DMS79 (cell line): Measurements from ENCODE around the gene CNNM2.

Experiments
- DNase-seq: peaks from one replicate; lab custom pipeline; 2025; lab: John Stamatoyannopoulos, UW

Gene CNNM2

DNA sequence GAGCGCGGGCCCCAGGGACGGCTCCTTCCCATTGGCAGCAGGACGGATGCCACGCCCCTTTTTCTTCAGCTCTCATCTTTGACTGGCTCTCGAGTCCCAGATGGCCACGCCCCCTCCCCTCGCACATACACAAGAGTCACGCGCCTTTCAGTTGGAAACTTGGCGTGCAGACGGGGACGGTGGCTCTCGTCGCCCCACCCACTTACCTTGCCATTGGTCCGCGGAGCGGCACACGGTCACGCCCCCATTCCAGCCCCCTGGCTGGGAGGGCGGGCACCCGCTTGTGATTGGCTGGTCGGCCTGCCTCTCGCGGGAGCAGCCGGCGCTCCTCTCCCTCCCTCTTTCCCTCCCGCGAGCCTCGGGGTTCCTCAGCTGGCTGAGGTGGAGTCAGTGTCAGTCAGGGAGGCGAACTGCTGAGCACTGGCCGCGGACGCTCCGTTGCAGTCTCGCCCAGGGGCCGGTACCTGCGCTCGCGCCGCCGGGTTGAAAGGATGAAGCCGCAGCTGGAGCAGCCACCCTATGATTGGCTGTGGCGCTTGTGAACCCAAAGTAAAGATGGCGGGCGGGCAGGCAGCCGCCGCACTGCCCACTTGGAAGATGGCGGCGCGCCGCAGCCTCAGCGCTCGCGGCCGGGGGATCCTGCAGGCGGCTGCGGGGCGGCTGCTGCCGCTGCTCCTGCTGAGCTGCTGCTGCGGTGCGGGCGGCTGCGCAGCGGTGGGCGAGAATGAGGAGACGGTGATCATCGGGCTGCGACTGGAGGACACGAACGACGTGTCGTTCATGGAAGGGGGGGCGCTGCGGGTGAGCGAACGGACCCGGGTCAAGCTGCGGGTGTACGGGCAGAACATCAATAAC is at the start of gene CNNM2:
CNNM2 (plus strand) TSS at position 333 of the 855 bp plus-strand sequence; CDS start at position 520, 187 bp downstream.
- DNase-seq, result peak; percentile 94

DNA sequence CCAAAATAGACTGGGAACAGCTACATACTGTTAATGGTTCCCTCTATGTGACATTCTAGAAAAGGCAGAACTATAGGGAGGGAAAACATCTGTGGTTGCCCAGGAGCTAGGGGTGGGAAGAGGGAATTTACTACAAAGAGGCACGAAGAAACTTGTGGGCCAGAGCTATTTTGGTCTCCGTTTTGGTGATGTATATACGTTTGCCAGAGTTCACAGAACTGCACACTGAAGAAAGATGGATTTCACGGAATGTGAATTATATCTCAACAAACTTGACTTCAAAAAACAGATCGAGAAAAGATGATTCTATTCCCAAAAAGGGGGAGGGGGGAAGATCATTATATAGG is 49.2 kb upstream of the CNNM2 start:
- DNase-seq, result no peak

GRCh38 chr10:102869258-102870198 is 48.6 kb upstream of the CNNM2 start, which contains the start of gene AS3MT:
TSS of gene AS3MT (plus strand) at chr10:102869470. CDS start at chr10:102869593, 123 bp downstream.
- DNase-seq, result peak; percentile 34

- DNase-seq, result no peak
Measured at GRCh38 chr10:102870221-102870620, 47.9 kb upstream of the CNNM2 start.

DNA sequence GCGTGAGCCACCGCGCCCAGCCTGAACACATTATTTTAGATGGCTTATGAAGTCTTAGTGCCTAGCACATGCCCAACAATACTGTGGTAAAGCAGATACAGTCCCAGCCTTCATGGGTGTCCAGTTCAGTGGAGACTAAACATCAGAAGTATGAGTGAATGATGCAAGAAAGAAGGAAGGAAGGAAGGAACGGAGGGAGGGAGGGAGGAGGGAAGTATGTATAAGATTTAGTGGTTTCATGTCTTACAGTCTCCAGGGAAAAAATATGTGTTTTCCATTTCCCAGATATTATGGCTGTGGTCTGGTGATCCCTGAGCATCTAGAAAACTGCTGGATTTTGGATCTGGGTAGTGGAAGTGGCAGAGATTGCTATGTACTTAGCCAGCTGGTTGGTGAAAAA is 45.9 kb upstream of the CNNM2 start:
- no peak for DNase-seq

DNA sequence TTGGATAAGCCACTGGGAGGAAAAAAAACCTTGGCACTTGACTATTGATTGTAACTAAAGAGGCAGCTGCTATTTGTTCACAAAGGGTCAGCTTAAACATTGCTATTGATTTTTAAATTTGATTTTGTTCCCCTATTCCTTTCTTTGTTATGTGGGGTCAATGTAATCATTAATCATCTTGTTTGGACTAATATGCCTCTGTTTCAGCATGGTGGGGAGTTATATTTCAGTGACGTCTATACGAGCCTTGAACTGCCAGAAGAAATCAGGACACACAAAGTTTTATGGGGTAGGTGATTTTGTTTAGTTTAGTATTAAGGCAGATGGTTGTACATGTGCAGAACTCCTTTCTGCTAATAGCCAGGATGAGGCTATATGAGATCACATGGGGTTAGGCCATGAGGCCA is 41.3 kb upstream of the CNNM2 start:
- DNase-seq, result no peak

- no peak for DNase-seq
Measured at GRCh38 chr10:102878629-102879028, 39.5 kb upstream of the CNNM2 start.

DNA sequence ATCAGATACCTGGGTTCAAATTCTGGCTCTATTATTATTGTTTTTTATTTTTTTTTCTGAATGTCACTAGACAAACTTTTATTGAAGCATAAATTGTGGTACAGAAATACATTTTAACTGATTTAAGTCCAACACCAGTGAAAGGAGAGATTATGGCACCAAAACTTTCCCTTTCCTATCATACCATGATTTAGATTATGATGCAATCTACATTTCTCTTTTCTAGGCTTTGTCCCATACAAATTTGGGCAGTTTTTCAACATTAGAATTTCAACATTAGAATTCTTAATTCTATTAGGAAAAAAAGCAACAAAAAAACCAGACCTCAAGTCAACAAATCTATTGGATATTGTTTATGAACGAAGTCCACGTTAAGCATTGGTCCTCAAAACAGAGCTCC is 37.8 kb upstream of the CNNM2 start:
- DNase-seq, result no peak

DNA sequence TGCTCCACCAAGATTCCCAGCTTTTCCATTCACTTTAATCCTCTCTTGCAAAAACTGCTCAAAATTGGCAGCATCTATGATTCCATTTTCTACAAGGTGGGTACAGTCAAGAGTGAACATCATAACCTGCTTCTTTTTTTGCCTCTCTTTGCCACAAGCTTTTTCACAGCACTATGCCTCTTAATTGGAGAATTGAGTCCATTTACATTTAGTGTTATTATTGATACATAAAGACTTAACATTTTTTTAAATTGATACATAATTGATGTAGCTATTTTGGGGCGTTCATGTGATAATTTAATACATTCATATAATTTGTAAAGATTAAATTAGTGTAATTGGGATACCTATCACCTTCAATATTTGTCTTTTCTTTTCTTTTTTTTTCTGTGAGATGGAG is 30.0 kb upstream of the CNNM2 start:
- no peak for DNase-seq

DNA sequence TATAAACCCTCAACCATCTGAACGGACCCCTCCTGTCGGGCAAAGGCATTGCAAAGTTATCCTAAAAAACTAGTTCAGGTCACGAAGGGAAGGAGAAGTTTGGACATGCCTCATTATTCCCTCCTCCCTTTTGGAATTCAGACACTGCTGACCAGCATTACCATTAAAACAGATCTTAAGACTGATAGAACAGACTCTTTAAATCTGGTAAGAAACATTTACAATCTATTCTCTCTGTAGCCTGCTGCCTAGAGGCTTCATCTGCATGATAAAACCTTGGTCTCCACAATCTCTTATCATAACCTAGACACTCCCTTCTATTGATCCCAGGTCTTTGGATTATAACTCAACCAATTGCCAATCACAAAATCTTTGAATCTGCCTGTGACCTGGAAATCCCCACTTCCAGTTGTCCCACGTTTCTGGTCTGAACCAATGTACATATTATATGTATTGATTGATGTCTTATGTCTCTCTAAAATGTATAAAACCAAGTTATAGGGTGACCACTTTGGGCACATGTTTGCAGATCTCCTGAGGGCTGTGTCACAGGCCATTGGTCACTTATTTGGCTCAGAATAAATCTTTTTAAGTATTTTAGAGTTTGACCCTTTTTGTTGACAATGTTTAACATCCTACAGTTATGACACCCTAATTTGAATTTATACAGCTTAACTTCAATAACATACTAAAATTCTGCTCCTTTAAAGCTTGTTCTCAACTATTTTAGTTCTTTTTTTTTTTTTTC is 23.5 kb upstream of the CNNM2 start:
- DNase-seq, result no peak

DNA sequence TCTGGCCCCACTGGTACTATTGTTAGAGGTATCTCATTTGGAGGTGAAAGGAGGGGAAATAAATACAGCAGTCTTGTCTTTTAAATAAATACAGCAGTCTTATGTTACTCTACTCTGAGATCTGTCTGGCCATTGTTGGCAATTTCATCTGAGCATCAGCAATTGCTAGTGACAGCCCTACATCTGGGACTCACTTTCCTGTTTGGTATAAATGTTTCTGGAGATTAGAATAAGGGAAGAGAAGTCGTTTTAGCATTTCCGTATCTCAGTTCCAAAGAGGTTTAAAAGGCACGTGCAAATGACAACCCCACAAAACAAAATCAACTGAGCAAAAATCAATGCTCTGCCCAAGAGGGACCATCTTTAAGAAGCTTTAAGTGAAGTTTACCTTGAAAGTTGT is 18.1 kb upstream of the CNNM2 start:
- DNase-seq, result no peak

DNA sequence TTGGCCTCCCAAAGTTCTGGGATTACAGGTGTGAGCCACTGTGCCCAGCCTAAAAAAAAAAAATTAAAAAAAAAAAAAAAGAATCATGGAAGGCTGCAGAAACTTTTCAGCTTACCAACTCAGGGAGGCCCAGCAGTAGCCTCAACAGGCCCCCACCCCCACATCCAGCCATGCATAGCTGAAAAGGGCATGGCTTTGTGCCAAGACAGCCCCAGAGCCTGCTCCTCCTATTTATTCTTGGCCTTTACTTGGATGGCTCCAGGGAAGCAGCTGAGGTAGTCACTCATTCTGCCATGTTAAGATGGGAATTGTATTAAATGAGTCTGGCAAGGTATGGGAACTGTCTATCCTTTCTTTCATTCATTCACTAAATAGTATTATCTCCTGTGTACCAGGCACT is 13.7 kb upstream of the CNNM2 start:
- no peak for DNase-seq

- DNase-seq, result no peak
Measured at GRCh38 chr10:102906507-102906906, 11.6 kb upstream of the CNNM2 start.

DNA sequence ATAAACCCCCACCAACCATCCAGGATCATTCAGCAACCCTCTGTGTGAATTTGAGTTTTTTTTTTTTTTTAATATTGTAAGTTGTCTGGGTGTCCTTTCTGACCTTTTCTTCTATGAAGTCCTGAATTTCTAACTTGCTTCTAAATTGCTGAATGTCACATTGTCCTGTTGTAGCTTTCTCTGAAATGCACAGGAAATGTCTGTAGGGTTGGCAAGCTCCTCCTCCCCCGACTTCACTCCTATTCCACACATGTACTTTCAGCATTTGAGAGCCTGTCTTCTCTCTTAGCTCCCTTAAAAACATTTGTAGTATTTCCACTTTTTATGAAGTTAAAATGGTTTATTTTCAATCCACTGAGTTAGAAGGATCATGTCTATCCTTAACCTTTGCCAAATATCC is 3.3 kb upstream of the CNNM2 start:
- no peak for DNase-seq

GRCh38 chr10:102916173-102916572 is 1.9 kb upstream of the CNNM2 start:
- no peak for DNase-seq

DNA sequence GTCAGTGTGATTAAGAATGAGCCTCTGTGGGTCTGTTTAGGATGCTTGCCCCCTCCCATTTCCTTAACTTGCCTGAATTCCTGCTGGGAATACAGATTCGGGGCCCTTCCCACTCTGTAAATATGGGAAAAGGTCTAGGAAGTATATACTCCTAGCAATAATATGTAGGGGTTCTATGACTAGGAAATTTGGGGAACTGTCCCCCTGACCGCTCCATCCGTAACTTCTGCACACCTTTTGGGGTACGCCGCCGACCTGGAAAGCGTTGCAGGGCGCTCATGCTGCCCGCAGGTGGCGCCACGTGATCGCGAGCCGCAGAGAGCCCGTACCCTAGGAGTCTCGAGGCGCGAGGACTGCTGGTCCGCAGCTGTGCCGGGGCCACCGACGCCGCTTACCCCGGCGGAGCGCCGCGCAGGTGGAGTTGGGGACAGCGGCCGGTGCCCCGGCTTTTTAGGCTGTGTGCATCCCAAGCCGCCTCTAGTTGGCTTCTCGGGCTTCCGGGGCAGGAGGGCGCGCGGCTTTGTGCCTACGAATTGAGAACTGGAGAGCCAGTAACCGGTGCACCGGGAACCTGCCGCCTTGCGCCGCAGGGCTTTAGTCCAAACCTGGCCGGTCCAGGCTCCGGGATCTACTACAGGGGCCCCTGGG is 656 bp upstream of the CNNM2 start:
- no peak for DNase-seq

- no peak for DNase-seq
Measured at GRCh38 chr10:102918817-102919245, 737 bp downstream of the CNNM2 start.

DNA sequence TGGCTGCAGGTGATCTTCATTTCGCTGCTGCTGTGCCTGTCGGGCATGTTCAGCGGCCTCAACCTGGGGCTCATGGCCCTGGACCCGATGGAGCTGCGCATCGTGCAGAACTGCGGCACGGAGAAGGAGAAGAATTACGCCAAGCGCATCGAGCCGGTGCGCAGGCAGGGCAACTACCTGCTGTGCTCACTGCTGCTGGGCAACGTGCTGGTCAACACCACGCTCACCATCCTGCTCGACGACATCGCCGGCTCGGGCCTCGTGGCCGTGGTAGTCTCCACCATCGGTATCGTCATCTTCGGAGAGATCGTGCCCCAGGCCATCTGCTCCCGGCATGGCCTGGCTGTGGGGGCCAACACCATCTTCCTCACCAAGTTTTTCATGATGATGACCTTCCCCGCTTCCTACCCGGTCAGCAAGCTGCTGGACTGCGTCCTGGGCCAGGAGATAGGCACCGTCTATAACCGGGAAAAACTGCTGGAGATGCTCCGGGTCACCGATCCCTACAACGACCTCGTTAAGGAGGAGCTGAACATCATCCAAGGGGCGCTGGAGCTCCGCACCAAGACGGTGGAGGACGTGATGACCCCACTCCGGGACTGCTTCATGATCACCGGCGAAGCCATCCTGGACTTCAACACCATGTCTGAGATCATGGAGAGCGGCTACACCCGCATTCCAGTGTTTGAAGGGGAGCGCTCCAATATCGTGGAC is 1.3 kb downstream of the CNNM2 start:
- no peak for DNase-seq

DNA sequence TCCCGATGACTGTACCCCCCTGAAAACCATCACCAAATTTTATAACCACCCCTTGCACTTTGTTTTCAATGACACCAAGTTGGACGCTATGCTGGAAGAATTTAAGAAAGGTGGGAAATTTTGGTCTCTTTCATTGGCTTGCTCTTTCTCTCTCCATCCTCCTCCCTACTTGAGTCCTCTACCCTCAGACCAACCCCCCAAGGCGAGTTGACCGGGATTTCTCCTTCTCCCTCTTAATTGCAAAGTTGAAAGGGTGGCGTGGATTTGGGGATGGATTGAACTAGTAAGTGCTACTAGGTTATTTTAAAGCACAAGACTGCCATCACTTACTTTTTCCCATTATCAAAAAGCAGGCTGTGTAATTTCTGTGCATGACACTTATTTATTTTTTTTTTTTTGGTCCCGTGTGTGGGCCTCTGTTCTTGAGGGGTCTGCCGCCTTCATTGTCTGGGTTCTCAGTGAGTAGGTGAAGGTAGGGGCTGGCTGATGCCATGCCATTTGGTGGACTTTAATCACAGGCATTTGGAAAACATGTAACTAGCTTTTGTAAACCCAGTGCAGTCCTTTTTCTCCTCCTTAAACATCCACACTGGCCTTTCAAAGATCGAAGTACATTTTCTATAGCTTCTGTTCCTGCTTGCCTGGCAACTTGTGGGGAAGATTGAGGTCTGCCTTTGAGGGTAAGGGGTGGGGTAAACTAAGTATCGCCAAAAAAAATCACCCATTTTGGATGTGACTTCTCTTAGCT is 2.1 kb downstream of the CNNM2 start:
- no peak for DNase-seq

GRCh38 chr10:102923601-102924000 is 5.5 kb downstream of the CNNM2 start:
- no peak for DNase-seq
